GM19043 (cell line): Measurements from ENCODE around the gene PARP8.
A peak's percentile ranks its signal among the peaks of the same experiment; 100 is the strongest.
"Not testable (repeated sequence)": the region's sequence is repeated elsewhere in the genome, so short reads cannot be mapped to it uniquely, and the experiment has no call there.

Experiments
- ATAC-seq: cut with Tn5 transposase; IDR thresholded peaks from one replicate; pipeline ENCODE4 v1.9.1; 2021; ENCODE audit warnings: low read depth; ENCODE audit not compliant: unreplicated experiment

The PARP8 gene

GRCh38 chr5:50666261-50667022 lies at the start of gene PARP8:
Gene PARP8, plus strand, starts transcription at chr5:50666637. Its CDS starts 459 bp downstream, at chr5:50667096.
- no peak for ATAC-seq

DNA sequence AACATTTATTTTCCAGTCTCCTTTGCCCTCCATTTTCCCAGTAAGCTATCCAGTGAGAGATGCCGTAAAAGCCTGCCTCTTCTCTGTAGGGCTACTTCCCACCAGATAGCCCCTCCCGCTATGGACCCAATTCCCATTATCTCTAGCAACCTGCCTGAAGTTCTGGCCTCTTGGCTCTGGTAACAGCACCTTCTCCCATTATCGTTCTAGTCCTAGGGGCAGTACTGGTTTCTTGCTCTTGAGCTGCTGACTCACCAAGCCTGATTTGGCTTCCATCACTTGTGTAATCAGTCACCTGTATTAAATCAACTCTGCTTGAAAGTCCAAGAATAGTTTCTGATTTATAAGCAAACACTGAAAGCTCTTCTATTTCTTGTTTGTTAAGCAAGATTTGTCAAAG lies 42.8 kb upstream of the PARP8 start:
- ATAC-seq = no peak

DNA sequence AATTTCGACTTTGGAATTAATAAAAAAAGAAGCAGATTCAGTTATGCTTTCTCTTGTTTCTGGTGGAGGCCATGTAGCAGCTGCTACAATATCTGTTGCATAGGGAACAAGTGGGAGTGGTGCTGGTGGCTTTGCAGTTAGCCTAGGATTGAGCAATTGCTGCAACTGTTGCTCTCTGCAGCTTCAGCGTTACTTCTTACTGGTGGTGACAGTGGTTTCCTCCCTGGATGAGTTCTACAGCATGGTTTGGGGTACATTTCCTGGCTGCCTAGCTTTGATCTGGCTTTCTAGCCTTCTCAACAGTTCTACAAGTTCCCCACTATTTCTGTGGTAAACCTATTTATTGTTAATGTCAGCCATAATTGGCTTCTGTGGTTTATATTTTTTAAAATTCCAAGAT lies 31.6 kb upstream of the PARP8 start:
- ATAC-seq = not testable (repeated sequence)

DNA sequence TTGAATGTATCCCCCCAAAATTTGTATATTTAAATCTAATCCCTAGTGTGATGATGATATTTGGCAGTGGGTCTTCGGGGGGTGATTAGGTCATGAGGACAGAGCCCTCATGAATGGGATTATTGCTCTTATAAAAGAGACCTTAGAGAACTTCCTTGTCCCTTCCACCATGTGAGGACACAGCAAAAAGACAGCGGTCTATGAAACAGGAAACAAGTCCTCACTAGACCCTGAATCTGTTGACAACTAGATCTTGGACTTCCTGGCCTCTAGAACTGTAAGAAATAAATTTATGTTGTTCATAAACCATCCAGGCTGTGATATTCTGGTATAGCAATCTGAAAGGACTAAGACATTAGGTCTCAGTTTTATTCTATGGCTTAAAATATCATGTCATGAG lies 28.9 kb upstream of the PARP8 start:
- not testable (repeated sequence) for ATAC-seq

DNA sequence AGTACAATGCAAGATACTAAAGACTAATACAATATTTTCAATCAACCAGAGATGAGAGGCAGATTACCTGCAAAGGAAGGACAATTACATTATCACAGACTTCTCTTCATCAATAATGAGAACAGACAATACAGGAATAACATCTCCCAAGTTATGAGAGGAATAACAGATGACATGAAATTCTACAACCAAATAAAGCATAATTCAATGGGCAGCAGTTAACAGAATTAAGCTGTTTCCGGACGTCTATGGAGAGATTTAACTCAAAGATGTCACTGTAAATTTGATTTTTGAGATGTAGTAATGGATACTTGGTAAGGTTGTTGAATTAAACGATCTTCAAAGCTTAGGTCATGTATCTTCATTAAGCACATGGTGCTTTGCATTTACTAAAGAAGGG lies 19.8 kb upstream of the PARP8 start:
- no peak for ATAC-seq

DNA sequence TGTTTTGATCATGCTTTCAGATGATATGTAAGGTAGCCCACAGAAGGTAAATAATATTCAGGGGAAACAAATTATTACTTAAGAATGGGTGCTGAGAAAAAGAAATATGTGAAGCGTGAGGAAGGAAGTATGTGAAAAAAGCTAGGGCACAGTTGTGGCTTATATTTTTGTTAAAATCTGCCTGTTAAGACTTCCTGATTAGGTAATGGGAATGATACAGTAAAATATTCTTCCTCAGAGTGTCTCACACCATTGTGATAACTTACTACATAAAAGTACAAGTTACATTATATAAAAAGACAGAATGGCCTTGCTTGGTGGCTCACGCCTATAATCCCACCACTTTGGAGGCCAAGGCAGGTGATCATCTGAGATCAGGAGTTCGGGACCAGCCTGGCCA lies 18.7 kb upstream of the PARP8 start:
- no peak for ATAC-seq

- ATAC-seq = peak; percentile 93
These were observed 12.5 kb upstream of the PARP8 start for GRCh38 chr5:50653946-50654345.

DNA sequence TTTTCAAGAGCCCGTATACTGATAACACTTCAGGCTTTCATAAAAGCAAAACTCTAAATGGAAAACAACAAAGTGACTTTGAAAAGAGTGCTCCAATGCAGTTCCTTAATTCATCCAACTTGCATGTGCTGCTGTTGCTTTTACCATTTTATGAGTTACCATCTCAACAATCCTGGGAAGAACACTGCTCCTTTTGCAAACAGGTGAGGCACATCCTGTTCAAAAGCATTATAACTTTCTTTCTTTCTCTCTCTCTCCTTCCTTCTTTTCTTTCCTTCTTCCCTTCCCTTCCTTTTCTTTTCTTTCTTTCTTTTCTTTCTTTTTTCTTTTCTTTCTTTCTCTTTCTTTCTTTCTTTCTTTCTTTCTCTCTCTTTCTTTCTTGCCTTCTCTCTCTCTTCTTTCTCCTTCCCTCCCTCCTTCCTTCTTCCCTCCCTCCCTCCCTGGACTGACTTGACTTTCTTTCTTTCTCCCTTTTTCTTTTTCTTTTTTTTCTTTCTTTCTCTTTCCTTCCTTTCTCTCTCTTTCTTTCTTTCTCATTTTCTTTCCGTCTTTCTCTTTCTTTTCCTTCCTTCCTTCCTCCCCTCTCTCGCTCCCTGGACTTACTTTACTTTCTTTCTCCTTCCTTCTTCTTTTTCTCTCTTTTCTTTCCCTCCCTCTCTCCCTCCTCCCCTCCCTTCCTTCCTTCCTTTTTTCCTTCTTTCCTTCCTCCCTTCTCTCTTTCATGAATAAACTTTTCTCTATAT lies 11.2 kb upstream of the PARP8 start:
- no peak for ATAC-seq

DNA sequence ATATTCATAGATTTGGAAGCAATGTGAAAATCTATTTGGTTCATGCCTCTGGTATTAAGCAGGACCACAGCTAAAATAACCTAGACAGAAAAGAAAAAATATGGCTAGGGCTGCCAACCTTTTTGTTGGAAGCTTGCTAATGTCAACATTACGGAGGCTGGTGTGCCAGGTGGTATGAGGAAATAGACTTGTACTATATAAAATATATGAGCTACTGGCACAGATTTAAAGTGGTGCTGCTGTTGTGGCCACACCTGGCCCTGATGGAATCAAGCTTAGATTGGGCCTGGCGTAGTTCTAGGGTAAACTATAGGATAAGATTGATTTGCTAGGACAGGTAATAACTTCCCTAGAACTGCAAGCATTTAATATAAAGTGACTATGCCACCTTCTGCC lies 10.6 kb upstream of the PARP8 start:
- ATAC-seq = no peak

DNA sequence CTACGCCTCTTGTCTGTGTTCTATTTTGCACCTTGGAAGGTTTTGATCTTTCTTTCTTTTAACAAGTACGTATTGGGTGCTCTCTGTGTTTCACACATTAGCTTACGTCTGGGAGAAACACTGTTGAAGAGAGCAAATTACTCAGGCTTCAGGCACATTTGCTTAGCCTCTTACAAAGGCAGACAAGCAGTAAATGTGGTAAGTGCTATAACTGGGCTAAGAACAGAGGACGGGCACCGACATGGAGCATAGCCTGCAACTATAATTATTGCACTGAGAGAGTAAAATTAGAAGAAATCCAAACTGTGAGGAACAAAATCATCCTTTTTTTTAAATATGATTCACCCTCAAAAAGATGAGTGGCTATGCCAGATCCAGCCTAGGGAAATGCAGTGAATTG lies 9.4 kb upstream of the PARP8 start:
- no peak for ATAC-seq

DNA sequence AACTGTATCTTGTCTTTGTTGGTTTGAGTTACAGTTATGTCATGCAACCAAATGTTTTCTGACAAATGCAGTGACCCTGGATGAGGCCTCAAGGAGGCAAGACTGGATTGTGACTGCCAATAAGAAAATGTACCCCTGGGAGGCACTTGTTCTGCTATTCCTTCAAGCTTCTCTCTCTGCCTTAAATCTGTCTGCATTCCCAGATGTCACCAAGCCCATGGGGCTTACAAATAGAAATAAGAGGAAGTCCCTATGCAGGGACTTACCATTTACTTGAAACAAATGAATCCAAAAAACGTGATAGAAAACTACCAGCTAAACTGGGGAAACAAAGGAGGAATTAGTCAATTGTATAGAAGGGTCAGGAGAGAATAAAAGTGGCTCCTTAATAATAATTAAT lies 8.2 kb upstream of the PARP8 start:
- no peak for ATAC-seq

DNA sequence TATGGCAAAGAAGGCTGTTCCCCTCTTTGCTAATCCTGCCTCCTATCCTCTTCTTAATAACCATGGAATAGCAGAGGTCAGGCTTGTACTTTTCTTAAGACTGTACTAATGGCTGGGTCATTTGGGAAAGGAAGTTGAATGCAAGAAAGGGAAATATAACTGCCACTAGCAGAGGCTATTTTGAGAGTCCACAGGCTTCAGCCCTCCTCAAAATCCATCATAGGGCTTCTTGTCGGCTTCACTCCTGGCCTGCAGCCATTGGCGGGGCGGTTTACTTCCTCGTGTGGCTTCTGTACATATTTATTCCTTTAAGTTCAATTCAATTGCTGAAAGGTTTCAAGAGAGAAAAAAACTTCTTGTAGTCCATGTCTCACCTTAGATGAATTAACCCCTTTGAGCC lies 2.8 kb upstream of the PARP8 start:
- ATAC-seq = no peak

DNA sequence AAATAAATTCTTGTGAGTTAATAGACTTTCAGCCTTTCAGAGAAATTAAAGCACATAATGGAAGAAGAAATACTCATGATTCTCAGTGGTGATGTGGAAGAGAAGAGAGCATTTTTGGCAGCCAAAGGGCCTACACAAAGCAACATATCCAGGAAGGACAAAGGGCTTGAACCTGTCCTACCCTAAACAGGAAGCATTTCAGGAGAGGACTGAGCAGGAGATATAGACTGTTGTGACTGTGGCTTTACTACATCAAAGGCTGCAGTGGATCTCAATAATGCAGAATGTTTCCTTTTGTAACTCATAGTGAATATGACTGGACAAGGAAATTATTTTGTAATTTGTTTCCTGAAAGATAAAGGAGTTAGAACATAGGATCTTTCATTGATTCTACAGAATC lies 1.3 kb upstream of the PARP8 start:
- ATAC-seq = no peak

DNA sequence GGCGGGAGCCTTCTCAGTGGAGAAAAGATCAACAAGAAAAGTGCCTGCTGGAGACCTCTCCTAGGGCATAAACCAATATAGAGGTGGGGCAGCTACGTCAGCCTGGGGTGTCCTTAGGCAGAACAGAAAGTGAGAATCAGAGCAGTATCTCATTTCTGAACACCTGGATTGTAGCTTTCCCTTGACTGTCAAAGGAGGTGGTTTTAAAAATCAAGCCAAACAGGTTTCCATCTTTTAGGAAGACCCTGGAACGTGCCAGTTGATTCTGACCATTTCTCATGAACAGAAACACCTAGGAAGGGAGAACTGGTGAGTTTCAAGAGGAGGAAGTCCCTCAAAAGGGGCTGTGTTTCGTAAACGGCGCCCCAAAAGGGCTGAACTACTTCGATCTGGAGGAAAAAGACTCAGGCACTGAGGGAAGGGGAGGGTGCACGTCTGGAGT lies 655 bp upstream of the PARP8 start:
- ATAC-seq = not testable (repeated sequence)

DNA sequence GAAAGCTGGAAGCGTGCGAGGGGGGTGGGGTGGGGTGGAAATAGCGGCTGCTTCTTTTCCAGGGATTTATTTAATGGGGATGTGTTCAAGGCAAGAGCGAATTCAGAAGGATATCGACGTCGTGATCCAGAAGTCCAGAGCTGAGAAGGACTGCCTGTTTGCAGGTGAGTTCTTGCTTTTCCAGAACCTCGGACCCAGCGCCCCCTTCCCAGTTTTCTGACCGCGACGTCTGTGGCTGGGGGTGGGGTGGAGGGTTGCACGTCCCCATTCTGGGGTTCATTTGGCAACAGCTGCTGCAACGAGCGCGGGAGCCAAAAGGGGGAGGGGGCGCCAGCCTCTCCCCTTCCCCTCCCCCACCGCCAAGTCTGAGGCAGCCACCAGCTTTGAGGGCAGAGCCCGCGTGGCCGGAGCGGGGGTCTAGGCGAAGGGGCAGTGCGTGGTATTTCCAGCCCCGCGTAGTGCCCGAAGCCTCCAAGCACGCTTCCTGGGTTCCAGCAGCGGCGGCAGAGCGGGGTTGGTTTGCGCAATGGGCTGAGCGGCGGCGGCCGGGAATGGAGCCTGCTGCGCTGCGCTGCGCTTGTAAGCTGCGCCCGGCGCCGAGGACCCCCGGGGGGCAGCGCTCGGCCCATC lies 701 bp downstream of the PARP8 start:
- peak; percentile 32 for ATAC-seq

DNA sequence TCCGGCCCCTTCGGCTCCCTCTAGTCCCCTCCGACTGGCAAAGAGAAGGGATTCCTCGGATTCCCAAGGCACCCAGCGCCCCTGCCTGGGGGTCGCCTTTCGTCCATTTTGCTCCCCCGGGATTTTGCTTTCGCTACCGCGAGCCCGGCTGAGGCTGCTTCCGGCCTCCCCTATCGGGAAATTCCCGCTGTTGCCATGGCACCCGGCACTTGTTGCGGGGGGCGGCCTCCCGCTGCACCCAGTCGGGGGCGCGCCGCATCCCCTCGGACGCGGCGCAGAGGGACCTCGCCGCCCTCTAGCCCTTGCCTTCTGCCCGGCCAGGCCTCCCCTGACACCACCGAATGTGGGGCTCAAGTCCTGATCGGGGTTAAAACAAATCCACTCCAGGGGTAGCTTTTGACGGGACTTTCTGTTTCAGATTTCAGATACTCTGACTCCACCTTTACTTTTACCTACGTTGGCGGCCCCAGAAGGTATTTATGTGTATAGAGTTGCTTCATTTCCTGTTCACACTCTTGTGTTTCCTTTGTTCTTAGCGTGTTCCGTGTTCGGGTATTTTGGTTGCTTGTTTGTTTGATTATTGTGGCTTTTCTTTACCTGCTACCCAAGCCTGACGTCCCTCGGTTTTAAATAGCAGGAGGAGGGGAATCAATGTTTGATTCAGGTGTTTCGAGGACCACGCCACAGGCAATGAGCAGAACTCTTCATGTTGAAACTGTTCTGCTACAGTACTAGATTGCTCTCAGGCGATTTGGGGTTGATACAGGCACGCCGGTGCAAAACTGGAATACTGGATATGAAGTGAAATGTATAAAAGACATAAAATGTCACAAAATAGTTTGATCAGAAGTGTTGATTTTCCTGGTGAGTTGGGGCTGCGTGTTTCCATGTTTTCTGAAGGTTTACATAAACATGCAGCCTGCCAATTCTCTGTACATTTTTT lies 1.5 kb downstream of the PARP8 start:
- peak; percentile 77 for ATAC-seq

- ATAC-seq = not testable (repeated sequence)
These were observed 2.2 kb downstream of the PARP8 start for GRCh38 chr5:50668636-50669035.

GRCh38 chr5:50672663-50673062 lies 6.2 kb downstream of the PARP8 start:
- no peak for ATAC-seq

- not testable (repeated sequence) for ATAC-seq
These were observed 7.0 kb downstream of the PARP8 start for GRCh38 chr5:50673444-50673843.

GRCh38 chr5:50675385-50675784 lies 8.9 kb downstream of the PARP8 start:
- no peak for ATAC-seq
